ENCODE results near the gene MKRN1.
"Not testable (repeated sequence)": the region's sequence is repeated elsewhere in the genome, so short reads cannot be mapped to it uniquely, and the experiment has no call there.

Gene MKRN1

DNA sequence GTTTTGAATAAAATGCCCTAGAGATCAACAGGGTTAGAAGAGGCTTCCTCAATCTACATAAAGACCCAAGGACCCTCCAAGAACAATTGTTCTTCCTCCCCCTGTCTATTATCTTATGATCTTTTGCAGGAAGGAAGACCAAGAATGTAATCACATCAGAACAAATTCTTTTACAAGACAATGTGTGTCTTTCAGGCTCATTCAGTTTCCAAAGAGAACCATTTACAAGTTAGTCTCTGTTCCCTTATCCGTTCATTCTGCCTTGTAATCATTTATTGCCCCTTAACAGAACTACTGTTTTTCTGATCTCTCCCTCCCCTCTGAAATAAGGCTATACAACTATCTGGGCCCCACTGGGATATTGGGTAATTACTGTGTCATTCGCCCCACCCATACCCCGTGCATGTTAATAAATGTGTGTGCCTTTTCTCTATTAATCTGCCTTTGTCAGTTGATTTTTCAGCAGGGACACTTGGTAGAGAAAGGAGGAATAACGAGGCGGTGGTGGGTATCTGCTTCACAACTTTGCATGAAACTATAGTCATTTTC lies 5.7 kb upstream of the MKRN1 start:
- no peak for DNase-seq

DNA sequence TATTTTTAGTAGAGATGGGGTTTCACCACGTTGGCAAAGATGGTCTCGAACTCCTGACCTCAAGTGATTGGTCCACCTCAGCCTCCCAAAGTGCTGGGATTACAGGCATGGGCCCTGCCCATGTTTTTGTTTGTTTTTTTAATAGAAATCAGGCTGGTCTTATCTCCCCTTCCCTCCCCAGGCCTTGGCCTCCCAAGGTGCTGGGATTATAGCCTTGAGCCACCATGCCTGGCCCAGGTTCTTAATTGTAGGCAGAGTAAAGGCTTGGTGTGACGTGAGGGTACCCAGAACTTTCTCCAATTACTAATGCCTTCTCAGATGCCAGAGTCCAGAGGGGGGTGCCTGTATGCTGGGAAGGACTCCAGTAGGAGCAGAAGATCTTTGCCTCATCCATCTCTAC lies 5.2 kb upstream of the MKRN1 start:
- no peak for DNase-seq

DNA sequence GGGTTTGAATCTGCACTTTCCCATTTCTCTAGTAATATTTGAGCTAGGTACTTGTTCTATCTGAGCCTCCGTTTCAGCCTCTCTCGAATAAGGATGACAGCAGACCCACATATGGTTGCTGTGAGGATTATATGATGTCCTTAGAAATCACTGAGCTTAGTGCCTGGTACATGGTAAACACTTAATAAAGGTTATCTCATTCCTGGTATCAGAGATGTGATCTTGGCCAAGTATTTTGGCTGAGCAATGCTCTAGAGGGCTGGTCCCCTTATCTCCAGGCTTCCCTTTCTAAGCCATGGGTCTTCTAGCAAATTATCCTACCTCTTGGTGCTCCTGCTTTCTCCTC lies 407 bp upstream of the MKRN1 start:
- no peak for DNase-seq

DNA sequence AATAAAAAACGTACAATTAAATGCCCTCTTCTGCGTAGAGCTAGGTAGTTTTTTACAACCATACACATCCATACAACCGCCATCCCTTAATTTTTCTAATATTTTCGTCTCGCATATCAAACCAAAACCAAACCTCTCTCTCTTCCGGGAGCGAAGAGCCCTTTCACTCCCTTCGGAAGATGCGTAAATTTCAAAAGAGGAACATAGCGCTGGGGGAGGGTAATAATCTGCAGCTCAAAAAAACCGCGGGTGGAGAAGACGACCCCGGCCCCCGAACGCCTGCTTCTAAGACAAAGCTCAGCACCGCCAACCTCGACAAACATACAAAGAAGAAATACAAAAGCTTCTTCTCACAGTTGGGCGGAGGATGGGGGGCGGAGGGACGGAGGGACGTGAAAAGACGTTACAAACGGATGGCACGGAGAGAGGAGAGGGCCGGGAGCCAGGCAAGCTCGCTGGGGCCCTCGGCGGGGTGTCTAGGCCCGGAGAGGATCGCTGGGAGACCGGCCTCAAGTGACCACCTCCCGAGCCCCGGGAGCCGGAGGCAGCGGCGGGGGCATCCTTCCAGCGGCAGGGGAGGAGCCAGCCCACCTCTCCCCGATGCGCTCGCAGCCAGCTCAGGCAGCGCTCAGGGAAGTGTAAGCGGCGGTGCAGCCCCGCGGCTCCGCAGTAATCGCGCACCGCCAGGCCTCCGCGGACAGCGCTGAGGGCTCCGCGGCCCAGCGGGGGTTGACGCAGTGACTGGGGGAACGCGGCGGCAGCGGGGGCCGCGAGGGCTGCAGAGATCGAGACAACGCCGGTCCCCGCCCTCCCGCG lies 851 bp downstream of the MKRN1 start:
- no peak for DNase-seq

DNA sequence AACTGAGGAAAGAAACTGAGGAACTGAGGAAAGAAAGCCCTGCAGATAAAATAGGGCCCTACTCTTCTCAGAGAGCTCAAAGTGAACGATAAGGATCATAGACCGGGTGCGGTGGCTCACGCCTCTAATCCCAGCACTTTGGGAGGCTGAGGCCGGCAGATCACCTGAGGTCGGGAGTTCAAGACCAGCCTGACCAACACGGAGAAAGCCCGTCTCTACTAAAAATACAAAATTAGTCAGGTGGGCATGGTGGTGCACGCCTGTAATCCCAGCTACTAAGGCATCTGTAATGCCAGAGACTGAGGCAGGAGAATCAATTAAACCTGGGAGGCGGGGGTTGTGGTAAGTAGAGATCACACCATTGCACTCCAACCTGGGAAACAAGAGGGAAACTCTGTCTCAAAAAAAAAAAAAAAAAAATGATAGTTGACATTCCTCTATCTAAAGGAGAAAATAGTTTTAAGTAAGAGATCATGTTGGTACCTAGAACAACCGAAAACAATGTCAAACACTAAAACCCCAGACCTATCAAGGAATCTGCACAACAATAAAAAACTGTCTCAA lies 2.5 kb downstream of the MKRN1 start:
- DNase-seq, result no peak

DNA sequence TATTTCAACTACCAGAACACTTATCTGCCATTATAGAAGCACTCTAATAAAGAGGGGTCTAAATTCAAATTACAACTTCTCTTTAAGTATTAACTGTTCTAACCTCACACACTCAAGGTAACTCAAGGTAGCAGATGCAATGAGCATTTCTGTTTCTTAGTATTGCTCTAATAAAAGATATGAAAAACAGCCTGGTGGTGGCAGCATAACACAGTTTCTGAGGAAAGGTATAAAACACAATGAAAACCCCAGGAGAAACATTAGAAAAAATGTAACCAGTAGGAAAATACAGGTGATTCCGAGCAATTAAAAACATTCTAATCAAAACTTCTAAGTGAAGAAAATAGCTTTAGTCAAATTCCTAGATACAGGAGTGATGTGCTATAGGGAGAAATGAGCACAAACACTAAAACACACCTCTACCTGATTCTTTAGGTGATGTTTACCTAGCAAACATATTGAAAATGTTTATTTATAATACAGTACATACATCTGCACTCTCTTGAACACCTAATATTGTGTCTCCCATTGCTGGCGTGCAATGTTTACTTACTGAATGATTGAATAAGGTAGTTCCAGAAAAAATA lies 3.5 kb downstream of the MKRN1 start:
- peak; percentile 47 for DNase-seq

DNA sequence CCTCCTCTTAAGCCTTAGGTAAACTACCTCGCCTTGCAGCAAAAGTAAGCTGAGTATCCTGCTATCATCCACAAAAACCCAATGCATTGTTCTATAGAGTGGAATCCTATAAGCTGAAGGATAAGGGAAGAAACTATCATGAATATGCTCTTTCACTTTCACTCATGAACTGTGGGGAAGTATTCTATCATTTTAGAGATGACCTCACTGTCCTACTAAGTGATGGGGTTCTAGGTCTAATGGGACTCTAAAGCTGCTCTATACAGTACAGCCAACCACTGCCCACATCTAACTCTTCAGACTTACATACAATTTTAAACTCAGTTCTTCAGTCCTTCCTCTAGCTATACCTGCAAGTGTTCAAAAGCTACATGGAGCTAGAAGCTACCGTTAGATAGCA lies 16.2 kb downstream of the MKRN1 start:
- no peak for DNase-seq

DNA sequence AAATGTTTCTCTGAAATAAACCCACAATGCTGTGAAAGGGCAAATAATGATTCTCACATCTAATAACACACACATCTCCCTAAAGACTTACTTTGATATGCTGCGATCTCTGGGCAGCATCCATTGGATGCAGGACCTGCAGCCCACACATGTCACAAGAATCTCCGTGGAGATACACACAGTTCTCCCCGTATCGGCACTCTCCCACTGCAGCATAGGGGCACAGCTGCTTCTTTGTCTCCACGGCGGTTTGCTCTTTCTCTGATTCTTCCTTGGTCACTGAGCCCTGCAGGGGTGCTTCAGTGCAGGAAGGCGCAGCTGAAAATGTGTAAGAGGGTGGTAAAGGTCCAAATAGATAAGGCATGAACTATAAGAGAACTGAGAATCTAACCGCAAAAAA lies 20.4 kb downstream of the MKRN1 start:
- no peak for DNase-seq

DNA sequence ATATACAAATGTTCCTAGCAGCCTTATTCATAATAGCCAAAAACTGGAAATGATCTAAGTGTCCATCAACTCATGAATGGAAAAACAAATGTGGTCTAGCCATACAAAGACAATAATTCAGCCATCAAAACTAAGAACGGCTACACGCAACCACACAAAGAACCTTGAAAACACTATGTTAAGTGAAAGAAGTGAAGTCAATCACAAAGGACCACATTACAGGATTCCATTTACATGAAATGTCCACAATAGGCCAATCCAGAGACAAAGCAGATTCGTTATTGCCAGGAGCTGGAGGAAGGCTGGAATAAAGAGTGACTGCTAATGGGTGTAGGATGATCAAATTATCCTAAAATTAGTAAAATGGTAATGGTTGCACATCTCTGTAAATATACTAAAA lies 21.1 kb downstream of the MKRN1 start:
- no peak for DNase-seq

DNA sequence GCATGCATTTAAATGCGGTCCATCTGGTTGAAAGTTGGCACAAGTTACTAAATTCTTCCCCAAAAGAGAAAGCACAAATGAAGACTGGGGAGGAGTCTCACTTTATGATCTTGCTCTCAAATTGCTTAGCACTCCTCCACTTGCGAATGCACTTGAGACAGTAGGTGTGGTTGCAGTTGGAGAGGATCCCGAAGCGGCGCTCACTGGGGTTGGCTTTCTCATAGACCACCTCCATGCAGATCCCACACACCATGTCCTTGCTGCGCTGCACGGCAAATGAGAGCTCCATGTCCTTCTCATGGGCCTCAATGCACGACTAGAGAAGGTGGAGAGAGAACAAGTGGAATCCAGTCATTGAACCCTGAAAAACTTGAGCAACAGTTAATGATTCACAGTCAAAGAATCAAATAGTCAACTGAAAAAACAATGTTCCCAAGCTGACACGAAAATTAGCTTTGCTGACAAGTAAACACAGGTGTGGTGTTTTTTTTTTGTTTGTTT lies 22.7 kb downstream of the MKRN1 start:
- DNase-seq, result no peak

DNA sequence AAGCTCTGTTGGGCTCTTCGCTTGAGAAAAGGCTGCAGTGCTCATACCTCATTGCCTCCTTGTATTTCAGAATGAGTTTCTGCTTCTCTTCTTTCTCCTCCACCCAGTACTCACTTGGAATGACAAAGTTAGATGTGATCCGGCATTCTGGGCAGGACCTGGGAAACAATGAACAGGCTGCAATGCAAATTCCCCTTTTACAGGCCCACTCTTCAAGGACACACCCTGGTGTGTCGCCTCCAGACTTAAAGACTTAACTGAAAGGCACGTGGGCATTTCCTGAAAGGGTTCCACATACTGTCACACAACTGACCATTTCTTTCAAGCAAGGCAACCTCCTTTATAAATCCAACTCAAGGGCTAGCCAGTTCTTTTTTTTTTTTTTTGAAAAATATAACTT lies 23.6 kb downstream of the MKRN1 start:
- DNase-seq, result no peak

DNA sequence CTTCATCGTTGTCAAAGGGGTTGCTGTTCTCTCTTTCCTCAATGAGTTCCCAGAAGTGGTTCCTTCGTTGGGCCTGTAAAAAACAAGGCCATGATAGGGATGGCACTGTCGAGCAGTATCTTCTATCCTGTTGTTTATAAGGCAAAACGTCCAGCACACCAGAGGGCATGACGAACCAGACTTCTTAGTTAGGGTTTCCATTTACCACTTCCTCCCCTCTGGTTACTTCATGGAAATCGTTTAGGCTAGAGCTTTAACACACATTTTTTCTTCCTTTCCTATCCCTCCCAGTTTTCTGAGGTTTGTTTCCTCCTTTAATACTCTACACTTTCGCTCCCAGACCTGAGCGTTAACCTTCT lies 24.7 kb downstream of the MKRN1 start:
- no peak for DNase-seq

DNA sequence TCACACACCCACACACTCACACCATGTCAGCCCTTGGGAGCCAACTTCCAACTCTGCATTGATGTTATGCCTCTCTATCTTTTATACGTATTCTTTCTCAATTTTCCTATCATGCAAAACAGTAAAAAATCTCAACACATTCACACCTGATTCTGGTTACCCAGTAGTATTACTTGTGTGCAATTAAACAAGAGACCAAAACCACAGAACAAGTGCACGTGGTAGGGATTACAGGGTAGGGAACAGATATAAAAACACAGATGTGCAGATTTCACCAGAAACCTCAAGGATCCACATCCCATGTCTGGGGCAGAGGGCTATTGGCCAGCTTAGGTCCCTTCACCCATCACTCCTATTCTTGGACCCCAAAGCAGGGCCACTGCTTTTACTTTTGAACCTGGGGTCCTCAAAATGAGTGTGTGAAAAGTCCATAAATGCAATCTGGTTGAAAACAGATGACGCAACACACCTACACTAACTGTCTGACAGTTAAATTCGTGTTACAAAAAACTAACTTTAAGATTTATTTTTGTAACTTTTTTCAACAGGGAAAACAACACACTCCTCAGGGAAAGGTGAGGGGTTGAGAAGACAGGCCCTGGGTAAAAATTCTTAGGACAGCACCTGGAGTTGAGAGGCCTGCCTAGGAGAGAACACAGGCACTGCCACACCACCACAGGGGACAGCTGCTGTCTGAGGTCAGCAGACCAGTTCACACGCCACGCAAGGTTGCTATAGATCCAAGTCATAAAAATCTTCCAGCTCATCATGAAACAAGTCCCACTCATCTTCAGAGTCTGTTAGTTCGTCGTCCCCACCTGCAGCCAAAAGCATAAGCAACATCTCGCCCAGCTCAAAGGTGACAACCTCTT lies 25.3 kb downstream of the MKRN1 start:
- not testable (repeated sequence) for DNase-seq

DNA sequence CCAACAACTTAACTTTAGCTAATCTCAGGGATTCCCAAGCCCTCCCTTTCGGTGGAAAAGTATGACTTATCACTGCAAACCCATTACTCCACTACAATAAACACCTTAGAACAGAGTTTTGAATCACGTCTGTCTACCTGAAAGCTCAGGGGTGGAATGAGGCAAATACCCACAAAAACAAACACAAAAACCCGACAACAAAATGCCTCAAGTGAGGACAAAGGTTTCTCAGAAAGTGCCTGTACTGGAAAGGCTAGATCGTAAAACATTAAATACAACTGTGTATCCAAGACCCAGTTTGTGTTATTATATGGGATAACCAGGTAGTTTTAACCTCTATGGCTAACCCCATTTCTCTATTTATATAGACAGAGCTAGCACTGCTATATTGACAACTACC lies 26.0 kb downstream of the MKRN1 start:
- no peak for DNase-seq

DNA sequence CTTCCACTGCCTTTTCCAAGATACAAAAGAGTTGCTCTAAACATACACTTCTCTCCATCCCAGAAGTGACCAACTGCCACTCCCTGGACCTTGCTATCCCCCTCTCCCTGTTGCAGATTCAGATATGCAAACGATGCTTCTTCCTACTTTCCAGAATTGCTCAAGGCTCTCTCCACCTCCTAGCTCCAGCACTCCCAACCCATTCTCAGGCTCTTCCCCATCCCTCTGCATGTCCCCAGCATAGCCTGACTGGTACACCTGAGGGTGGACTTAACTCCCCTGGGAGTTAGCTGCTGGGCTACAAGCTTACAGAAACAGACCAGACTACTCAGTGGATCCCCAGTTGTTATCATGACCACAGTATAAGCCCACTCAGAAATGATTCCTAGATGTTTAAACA lies 27.6 kb downstream of the MKRN1 start:
- DNase-seq, result no peak

DNA sequence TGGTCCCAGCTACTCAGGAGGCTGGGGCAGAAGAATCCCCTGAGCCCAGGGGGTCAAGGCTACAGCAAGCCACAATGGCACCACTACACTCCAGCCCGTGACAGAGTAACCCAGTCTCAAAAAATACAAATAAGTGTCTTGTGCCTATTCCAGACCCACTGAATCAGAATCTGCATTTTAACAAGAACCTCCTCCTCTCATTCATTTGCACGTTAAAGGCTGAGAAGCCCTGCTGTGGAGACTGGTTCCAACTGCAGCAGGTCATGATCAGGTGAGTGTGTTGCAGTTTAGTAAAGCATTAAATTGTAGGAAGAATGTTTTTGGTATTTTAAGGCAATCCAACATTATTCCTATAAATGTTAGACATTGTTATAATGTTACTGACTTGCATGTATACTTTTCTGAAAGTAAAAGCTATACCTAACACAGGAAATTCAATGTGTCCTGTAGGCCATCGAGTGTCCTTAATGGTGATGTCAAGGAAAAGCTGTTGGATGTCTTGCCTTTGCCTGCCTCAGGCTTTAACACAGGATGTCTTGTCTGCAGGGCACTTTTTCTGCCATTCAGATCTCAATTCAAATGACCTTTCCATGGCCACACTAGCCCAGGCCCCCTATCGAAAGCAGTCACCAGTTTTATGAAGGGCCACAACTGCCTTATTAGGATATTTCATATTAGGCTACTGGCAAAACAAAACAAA lies 30.4 kb downstream of the MKRN1 start:
- DNase-seq, result no peak

DNA sequence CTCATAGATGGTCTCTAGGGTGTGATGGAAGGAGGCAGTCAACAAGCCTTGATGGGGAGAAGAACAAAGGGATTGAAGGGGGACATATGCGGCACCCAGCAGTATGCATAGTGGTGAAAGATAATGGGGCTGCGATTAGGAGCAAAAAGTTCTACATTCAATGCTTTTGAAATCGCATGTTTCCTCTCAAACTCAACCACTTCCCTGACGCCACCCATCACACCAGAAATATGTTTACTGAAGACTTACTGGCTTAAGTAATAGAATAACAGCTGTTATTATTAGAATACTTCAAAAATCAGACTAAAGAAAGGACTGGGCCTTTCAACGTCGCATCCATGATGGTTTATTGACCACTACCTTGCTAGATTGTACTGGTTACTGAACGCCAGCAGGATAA lies 31.5 kb downstream of the MKRN1 start:
- no peak for DNase-seq

DNA sequence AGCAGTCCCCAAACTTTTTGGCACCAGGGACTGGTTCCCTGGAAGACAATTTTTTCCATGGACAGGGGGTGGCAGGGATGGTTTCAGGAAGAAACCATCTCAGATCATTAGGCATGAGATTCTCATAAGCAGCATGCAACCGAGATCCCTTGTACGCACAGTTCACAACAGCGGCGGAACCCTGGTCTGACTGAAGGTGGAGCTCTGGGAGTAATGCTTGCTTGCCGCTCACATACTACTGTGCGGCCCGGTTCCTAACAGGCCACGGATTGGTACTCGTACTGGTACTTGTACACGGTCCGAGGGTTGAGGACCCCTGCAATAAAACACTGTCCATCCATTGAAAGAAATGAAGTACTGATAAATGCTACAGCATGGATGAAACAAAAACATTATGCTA lies 32.8 kb downstream of the MKRN1 start:
- DNase-seq, result no peak

DNA sequence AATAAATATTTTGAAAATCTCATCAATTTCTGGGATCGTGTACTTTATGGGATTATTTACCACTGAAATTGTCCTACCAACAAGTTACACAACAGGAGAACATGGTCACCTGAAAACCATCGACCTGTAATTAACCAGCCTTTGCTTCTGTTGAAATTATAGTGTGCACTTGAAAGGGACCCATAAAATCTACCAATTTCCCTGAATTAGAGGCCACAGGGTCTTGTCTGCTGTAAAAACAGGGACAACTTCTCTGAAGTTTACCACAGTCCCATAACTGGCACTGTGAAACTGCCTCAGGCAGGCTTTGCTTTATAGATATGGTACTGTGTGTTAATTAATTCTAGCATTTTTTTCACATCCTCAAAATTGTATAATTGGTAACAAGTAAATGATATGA lies 37.8 kb downstream of the MKRN1 start:
- no peak for DNase-seq

DNA sequence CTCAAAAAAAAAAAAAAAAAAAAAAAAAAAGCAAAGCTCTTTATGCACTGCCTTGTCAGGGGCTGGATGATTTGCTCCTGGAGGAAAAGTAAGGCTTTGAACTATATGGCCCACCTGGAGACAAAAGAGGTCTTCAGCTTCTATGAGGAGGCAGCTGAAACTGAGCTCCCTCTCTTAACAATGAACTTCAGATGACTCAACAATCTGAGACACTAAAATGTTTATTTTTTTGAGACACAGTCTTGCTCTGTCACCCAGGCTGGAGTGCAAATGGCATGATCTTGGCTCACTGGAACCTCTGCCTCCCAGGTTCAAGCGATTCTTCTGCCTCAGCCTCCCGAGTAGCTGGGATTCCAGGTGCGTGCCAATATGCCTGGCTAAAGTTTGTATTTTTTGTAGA lies 38.7 kb downstream of the MKRN1 start:
- DNase-seq, result no peak

DNA sequence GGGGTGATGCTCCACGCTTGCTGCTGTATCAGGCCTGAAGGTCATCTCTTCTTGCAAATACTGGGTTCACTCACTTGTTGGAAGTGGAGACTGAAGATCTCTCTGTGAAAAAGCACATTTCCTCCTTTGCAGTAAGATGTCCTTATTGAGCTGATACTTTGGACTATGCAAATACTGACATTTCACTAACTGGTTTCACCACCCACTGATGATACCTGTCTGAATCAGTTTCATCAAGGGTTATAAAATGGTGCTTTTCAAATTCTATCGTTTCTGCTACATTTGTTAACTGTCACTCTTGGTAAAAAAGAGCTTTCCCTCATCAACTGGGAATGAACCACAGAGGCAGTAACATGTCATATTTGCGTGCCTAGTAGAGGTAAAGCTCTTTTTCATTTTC lies 39.9 kb downstream of the MKRN1 start:
- DNase-seq, result no peak

DNA sequence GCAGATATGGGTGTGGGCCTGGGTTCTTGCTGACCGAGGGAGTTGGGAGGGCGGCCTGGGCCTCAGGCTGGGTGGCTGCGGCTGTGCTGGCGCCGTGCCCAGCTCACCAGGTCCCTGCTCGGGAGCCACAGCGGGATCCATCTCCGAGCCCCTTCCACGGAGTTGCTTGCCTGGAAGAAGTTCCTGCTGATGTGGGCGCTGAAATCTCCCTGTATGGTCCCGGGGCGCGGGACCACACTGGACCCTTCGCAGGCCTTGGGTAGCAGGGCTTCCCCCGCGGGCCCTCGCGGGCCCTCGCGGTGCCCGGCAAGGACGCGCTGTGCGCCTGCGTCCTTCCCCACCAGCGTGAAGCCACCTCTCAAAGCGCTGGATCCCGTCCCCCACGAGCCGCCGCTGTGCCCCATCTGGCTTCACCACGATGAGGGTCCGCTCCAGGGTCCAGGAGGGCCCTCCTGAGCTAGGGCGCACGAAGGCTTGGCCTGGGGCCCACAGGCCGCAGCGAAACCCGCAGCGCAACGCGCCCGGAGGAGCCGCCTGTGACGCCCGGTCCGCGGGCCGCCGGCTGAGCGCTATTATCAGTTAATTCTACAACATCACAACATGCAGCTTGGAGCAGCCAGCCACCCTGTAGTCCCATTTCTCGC lies 43.9 kb downstream of the MKRN1 start:
- DNase-seq, result no peak

Measured in activated gamma-delta T cell treated with Interleukin-2 at 50 U/mL for 16 hours (primary cell).